Panc1 (cell line): ENCODE results near the gene DHX34. TPM values are rescaled to one million over a fixed set of nuclear protein-coding genes. Genes with fewer than 3 reads are reported as not detected.
"Not testable (repeated sequence)": the region's sequence is repeated elsewhere in the genome, so short reads cannot be mapped to it uniquely, and the experiment has no call there.

Experiments used
- ATAC-seq: fragments of 200-7000 bp; cut with Tn5 transposase; 2 replicates; pipeline ENCODE4 v1.9.1; 2020; ENCODE audit warnings: mild to moderate bottlenecking, moderate library complexity
- BruUV-seq: library from RNA; stranded (reverse); fragments of 400-500 nt; replicated peaks from 2 replicates; lab custom pipeline; 2021; lab: Mats Ljungman, UMichigan
- CTCF ChIA-PET: fragments of 300-600 bp; sonication (Branson Sonifier 250); formaldehyde crosslinking; loops from one replicate; lab custom pipeline; 2022; ENCODE audit warnings: antibody characterized with exemption; lab: Charles Lee
- POLR2A ChIA-PET: fragments of 300-600 bp; sonication (Branson Sonifier 250); formaldehyde crosslinking; loops from one replicate; lab custom pipeline; 2022; ENCODE audit warnings: antibody characterized with exemption; lab: Charles Lee
- DNase-seq: peaks from one replicate; pipeline ENCODE4 v3.0.0-alpha.2; 2010; ENCODE audit warnings: low read depth, low spot score
- H3K27ac ChIP-seq: 2 replicates; pipeline ENCODE4 v1.5.1; 2011; ENCODE audit warnings: mild to moderate bottlenecking, low read length, inconsistent platforms
- H3K27me3 ChIP-seq: fragments of 200-500 bp; sonication (Bioruptor generic); 2 replicates; pipeline ENCODE4 v1.6.0; 2014; ENCODE audit warnings: low read length, inconsistent platforms; ENCODE audit not compliant: control insufficient read depth, insufficient read depth
- H3K36me3 ChIP-seq: fragments of 200-500 bp; sonication (Bioruptor generic); 2 replicates; pipeline ENCODE4 v1.5.1; 2014; ENCODE audit warnings: inconsistent platforms, mild to moderate bottlenecking, low read length, moderate library complexity; ENCODE audit not compliant: control insufficient read depth, insufficient read depth
- H3K4me1 ChIP-seq: 2 replicates; pipeline ENCODE4 v1.5.1; 2011; ENCODE audit warnings: inconsistent platforms, mild to moderate bottlenecking, low read length, moderate library complexity; ENCODE audit not compliant: control insufficient read depth, insufficient read depth
- H3K4me3 ChIP-seq, 2 experiments: 2 replicates each; pipeline ENCODE4 v1.5.1; 2011 to 2012; ENCODE audit warnings: low read depth in 2 of 2, low read length in 2 of 2, mild to moderate bottlenecking in 2 of 2, inconsistent platforms in 1 of 2, moderate library complexity in 1 of 2
- H3K9me3 ChIP-seq: fragments of 200-500 bp; sonication (Bioruptor generic); 2 replicates; pipeline ENCODE4 v1.5.1; 2014; ENCODE audit warnings: low read depth, mild to moderate bottlenecking, inconsistent platforms, low read length, moderate library complexity; ENCODE audit not compliant: control insufficient read depth, insufficient read depth
- CTCF ChIP-seq: fragments of 450-650 bp; IDR thresholded peaks from 2 replicates; pipeline ENCODE4 v1.5.1; 2017; ENCODE audit warnings: mild to moderate bottlenecking
- POLR2AphosphoS5 ChIP-seq: IDR thresholded peaks from 2 replicates; pipeline ENCODE4 v1.6.1; 2012; ENCODE audit warnings: mild to moderate bottlenecking, low read depth, low read length, moderate library complexity
- REST ChIP-seq, 2 experiments: IDR thresholded peaks; 2 replicates each; pipeline ENCODE4 v1.6.1; 2011 to 2012; ENCODE audit warnings: low read depth in 2 of 2, control low read depth in 1 of 2, low read length in 1 of 2, mild to moderate bottlenecking in 1 of 2, moderate library complexity in 1 of 2; ENCODE audit not compliant: insufficient read depth in 1 of 2
- SIN3A ChIP-seq: IDR thresholded peaks from 2 replicates; pipeline ENCODE4 v1.6.1; 2012; ENCODE audit warnings: low read depth, mild to moderate bottlenecking, low read length, moderate library complexity, borderline replicate concordance; ENCODE audit not compliant: insufficient read depth
- TCF7L2 ChIP-seq: IDR thresholded peaks from 2 replicates; pipeline ENCODE4 v1.6.1; 2011; ENCODE audit warnings: mild to moderate bottlenecking, low read depth, low read length, inconsistent platforms
- in situ Hi-C: cut with HindIII; loops from 2 replicates; pipeline ENCODE4 v1.10.0; 2016; ENCODE audit warnings: low sequenced_read_pairs, low pct_unique_long_range_greater_than_20kb
- intact Hi-C: fragments of 100-400 bp; cut with micrococcal nuclease; formaldehyde crosslinking; loops from one replicate; pipeline ENCODE4 v1.10.0; 2022; ENCODE audit not compliant: unreplicated experiment
- total RNA-seq: library from RNA; stranded (reverse); gene quantifications from one replicate; pipeline ENCODE4 v1.2.1, GENCODE V29; 2021; ENCODE audit not compliant: unreplicated experiment

Gene DHX34
- total RNA-seq, 1 experiment from 2014 or later, result 29.2 TPM

- TF ChIP-seq REST (IDR thresholded peaks at IDR 0.05; ENCODE audit: insufficient read depth in 1 of 2, low read depth in 2 of 2, low read length in 1 of 2) (no peak), CTCF (no peak), SIN3A (no peak), POLR2AphosphoS5 (no peak), TCF7L2 (no peak)
- ATAC-seq (no peak), DNase-seq (no peak)
- Histone ChIP-seq H3K36me3 (no peaks in the 10 kb centered on the region), H3K9me3 (no peaks in the 10 kb centered on the region), H3K27ac (no peak overlapping the region), H3K4me3 (no peak overlapping the region), H3K4me1 (no peaks in the 10 kb centered on the region), H3K27me3 (no peaks in the 10 kb centered on the region)
- no TSS peak for BruUV-seq
- in situ Hi-C loops (no loop called here), intact Hi-C loops (no loop called here)
- ChIA-PET CTCF (no interaction called here), POLR2A (no interaction called here)
Observed at GRCh38 chr19:47408156-47408938, 59.2 kb downstream of the DHX34 start.

- POLR2A ChIA-PET, result no interaction called here
- no TSS peak for BruUV-seq
- CTCF ChIA-PET, result interaction anchor here (0.7 kb wide), 1 partner anchor 62 kb away, joined by 5 read pairs; the partner anchor contains the start of gene DHX34
- TF ChIP-seq CTCF (no peak), POLR2AphosphoS5 (no peak), REST (IDR thresholded peaks at IDR 0.05; ENCODE audit: insufficient read depth in 1 of 2, low read depth in 2 of 2, low read length in 1 of 2) (no peak), SIN3A (no peak), TCF7L2 (no peak)
- Histone ChIP-seq H3K9me3 (no peaks in the 10 kb centered on the region), H3K36me3 (no peaks in the 10 kb centered on the region), H3K4me3 (no peak overlapping the region), H3K27me3 (no peaks in the 10 kb centered on the region), H3K4me1 (no peaks in the 10 kb centered on the region), H3K27ac (no peak overlapping the region)
- no peak for ATAC-seq
- intact Hi-C loops, result no loop called here
- in situ Hi-C loops, result no loop called here
- DNase-seq, result no peak
Observed at GRCh38 chr19:47411101-47411500, 62.0 kb downstream of the DHX34 start.

- in situ Hi-C loops, BruUV-seq, H3K27me3 ChIP-seq, H3K9me3 ChIP-seq, ATAC-seq, intact Hi-C loops, DNase-seq, H3K4me1 ChIP-seq, H3K27ac ChIP-seq, H3K4me3 ChIP-seq, POLR2A ChIA-PET, H3K36me3 ChIP-seq: not testable (repeated sequence)
- CTCF ChIA-PET, result interaction anchor here (0.7 kb wide), 1 partner anchor 62 kb away, joined by 5 read pairs; the partner anchor contains the start of gene DHX34
Observed at GRCh38 chr19:47411696-47412095, 62.6 kb downstream of the DHX34 start.
